CD8-positive, alpha-beta memory T cell (primary cell): ENCODE measurements around the gene EHD4. TPM values are rescaled to one million over a fixed set of nuclear protein-coding genes. Genes with fewer than 3 reads are reported as not detected.

Experiments
- CTCF ChIA-PET: fragments of 350-600 bp; sonication (Branson Sonifier 250); formaldehyde crosslinking; loops from one replicate; lab custom pipeline; 2021; ENCODE audit warnings: antibody characterized with exemption; lab: Charles Lee
- POLR2A ChIA-PET: fragments of 350-600 bp; sonication (Branson Sonifier 250); formaldehyde crosslinking; loops from one replicate; lab custom pipeline; 2021; ENCODE audit warnings: antibody characterized with exemption; lab: Charles Lee
- DNase-seq, 5 donors: peaks; one replicate each; pipeline versions ENCODE4 v3.0.0 to v3.0.0-alpha.2; 2020 to 2022; ENCODE audit warnings: mixed read lengths in 1 of 5
- H3K27ac ChIP-seq: one replicate; pipeline ENCODE4 v1.7.0; 2013; ENCODE audit warnings: low read depth, mild to moderate bottlenecking, low read length, moderate library complexity
- H3K27me3 ChIP-seq: 2 replicates; pipeline ENCODE4 v1.7.0; 2013; ENCODE audit warnings: low read length, mild to moderate bottlenecking; ENCODE audit not compliant: insufficient read depth, poor library complexity, severe bottlenecking
- H3K36me3 ChIP-seq: 2 replicates; pipeline ENCODE4 v1.7.0; 2013; ENCODE audit warnings: mild to moderate bottlenecking, low read length, moderate library complexity; ENCODE audit not compliant: insufficient read depth
- H3K4me1 ChIP-seq: 2 replicates; pipeline ENCODE4 v1.7.0; 2013; ENCODE audit warnings: mild to moderate bottlenecking, low read length, moderate library complexity; ENCODE audit not compliant: insufficient read depth
- H3K4me3 ChIP-seq: 2 replicates; pipeline ENCODE4 v1.7.0; 2013; ENCODE audit warnings: mild to moderate bottlenecking, low read length
- H3K9me3 ChIP-seq: 2 replicates; pipeline ENCODE4 v1.7.0; 2013; ENCODE audit warnings: mild to moderate bottlenecking, low read length
- H3K27ac Mint-ChIP-seq, 8 donors: one replicate each; pipeline ENCODE4 v1.8.0; 2020 to 2021; ENCODE audit warnings: mixed read lengths in 8 of 8, mild to moderate bottlenecking in 6 of 8, inconsistent platforms in 3 of 8, moderate library complexity in 3 of 8
- H3K27me3 Mint-ChIP-seq, 2 donors: one replicate each; pipeline ENCODE4 v1.8.0; 2020 to 2021; ENCODE audit warnings: mixed read lengths in 2 of 2, mild to moderate bottlenecking in 1 of 2, moderate library complexity in 1 of 2
- H3K36me3 Mint-ChIP-seq, 3 donors: one replicate each; pipeline ENCODE4 v1.8.0; 2020 to 2021; ENCODE audit warnings: mixed read lengths in 3 of 3, inconsistent platforms in 1 of 3, mild to moderate bottlenecking in 1 of 3
- H3K4me1 Mint-ChIP-seq, 3 donors: one replicate each; pipeline ENCODE4 v1.8.0; 2020 to 2021; ENCODE audit warnings: mixed read lengths in 3 of 3, inconsistent platforms in 1 of 3, mild to moderate bottlenecking in 1 of 3
- H3K4me3 Mint-ChIP-seq, 7 donors: one replicate each; pipeline ENCODE4 v1.8.0; 2020 to 2021; ENCODE audit warnings: mixed read lengths in 7 of 7, mild to moderate bottlenecking in 6 of 7, moderate library complexity in 4 of 7, inconsistent platforms in 2 of 7
- H3K9me3 Mint-ChIP-seq, 5 donors: one replicate each; pipeline ENCODE4 v1.8.0; 2020 to 2022; ENCODE audit warnings: mixed read lengths in 5 of 5, mild to moderate bottlenecking in 3 of 5, moderate library complexity in 2 of 5, inconsistent platforms in 1 of 5
- polyA plus RNA-seq: library from polyadenylated mRNA; unstranded; fragments of 300-500 nt; fragmentation: Illumina TruSeq; gene quantifications from one replicate; pipeline ENCODE4 v1.2.3, GENCODE V29; 2021
- total RNA-seq, 2 experiments: library from RNA; stranded (reverse); gene quantifications; one replicate each; pipeline ENCODE4 v1.2.3, GENCODE V29; 2021

Gene EHD4
- total and polyA plus RNA-seq, 3 experiments from 2014 or later = 11.2 to 26.4 (median 24.2) TPM

DNA sequence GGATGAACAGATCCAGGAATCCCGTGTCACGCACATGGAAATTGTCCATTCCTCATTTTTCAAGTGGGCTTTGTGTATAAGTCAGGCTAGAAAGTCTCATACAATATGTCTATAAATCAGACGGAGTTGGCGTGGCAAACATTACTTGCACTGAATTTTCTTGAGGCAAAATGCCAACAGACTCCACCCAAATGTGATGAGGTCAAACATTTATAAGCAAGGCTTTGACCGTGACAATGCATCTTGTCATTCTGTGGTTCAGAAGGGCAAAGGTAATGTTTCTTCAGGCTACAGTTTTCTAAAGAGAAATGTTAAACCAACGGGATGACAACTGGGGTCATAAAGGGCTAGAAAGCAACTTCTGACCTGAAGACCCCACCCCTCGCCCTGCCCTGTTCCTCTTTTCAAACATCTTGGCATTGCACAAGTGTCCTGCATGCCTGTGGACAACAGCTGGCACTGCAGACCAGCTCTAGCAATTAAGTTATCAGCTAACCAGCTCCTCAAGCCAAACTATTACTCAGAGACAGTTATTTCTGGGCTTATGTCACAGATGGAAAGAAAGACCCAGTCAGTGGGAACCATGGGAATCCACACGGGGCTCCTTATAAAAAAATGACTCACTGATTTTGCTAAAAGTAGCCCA, 42.0 kb downstream of the EHD4 start:
- no peak overlapping the region for H3K4me3 ChIP-seq
- Mint-ChIP-seq H3K27me3 (no peaks in the 10 kb centered on the region), H3K4me3 (no peak overlapping the region), H3K4me1 (peaks cover 27 to 42% (median 37%) of the 10 kb centered on the region in 3 donors), H3K9me3 (no peaks in the 10 kb centered on the region), H3K27ac (peak overlapping the region in 1 of 8 donors; percentile 72), H3K36me3 (peaks cover 0 to 6% (median 1%) of the 10 kb centered on the region in 3 donors)
- peaks cover 38% of the 10 kb centered on the region for H3K4me1 ChIP-seq
- H3K27me3 ChIP-seq = no peaks in the 10 kb centered on the region
- H3K9me3 ChIP-seq = no peaks in the 10 kb centered on the region
- CTCF ChIA-PET = interaction anchor here (1.6 kb wide), 1 partner anchor 40 kb away, joined by 3 read pairs; no protein-coding TSS in a partner anchor
- H3K36me3 ChIP-seq = no peaks in the 10 kb centered on the region
- no peak overlapping the region for H3K27ac ChIP-seq
- POLR2A ChIA-PET = no interaction called here
- DNase-seq = no peak

DNA sequence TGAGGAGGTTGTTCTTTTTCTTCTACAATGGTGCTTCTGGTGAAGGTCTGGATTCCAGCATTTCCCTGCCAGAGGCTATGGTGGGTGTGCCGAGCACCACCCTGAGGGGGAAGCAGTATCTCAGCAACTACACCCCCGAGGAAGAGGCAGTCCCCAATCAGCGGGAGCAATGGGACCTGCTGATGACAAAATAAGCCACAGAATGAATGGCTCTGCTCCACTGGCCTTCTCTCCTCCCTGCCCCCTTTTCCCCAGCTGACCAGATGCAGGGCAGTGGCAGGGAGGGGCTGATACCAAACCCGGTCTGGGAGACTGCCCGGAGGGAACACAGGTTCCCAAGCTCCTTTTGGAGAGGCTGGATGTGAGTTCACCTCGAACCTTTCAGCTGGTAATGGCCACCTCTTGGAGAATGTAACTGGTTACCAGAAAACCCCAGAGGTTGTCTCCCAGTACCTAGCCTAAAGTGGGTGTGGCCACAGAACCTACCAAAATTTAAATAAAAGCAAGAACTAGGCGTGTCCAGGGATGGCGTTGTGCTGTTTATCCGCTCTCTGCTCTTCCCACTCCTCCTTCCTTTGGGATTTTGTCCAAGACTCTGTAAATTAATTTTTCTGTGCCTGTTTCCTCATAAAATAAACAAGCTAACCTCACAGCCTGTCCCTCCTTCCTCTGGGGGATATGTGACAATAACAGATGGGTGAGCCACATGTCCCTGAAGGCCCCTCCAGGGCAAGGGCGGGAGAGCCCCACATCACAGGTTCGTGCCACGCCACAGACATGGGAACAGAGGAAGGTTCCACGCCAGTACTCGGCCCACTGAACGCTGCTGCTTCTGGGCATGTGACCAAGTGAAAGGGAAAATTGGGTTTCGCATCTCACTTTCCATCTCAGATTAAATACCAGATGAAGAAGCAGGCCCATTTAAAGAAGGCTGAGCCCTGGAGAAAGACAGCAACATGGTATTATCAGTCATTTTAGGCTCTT, 43.4 kb downstream of the EHD4 start:
- DNase-seq = peak in 1 of 5 donors; percentile 13
- Mint-ChIP-seq H3K27ac (peak overlapping the region in 2 of 8 donors; percentile 36 to 38), H3K4me3 (no peak overlapping the region), H3K4me1 (peaks cover 14 to 29% (median 23%) of the 10 kb centered on the region in 3 donors), H3K27me3 (no peaks in the 10 kb centered on the region), H3K36me3 (peaks cover 0 to 14% (median 1%) of the 10 kb centered on the region in 3 donors), H3K9me3 (no peaks in the 10 kb centered on the region)
- Histone ChIP-seq H3K36me3 (no peaks in the 10 kb centered on the region), H3K4me1 (peaks cover 24% of the 10 kb centered on the region), H3K4me3 (no peak overlapping the region), H3K27me3 (no peaks in the 10 kb centered on the region), H3K9me3 (no peaks in the 10 kb centered on the region), H3K27ac (no peak overlapping the region)
- CTCF ChIA-PET = no interaction called here
- POLR2A ChIA-PET = no interaction called here

DNA sequence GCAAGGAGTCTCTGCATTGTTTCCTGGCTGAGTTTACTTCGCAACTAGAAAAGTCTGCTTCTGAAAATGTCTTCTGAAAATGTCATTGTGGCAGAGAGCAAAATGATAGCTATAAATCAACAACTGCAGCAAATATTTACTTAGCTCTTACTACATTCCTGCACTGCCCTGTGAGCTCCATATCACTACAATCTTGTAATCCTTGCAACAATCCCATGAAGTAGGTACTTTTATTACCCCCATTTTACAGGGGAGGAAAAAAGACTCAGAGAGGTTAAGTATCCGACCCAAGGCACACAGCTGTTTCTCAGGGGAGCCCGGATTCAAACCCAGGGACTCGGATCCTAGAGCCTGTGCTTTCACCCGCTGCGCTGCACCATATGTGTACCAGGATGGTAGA, 44.3 kb downstream of the EHD4 start:
- Mint-ChIP-seq H3K27ac (peak overlapping the region in 1 of 8 donors; percentile 29), H3K4me3 (no peak overlapping the region), H3K4me1 (peaks cover 12 to 21% (median 15%) of the 10 kb centered on the region in 3 donors), H3K9me3 (no peaks in the 10 kb centered on the region), H3K27me3 (no peaks in the 10 kb centered on the region), H3K36me3 (peaks cover 0 to 21% (median 1%) of the 10 kb centered on the region in 3 donors)
- POLR2A ChIA-PET = no interaction called here
- H3K27me3 ChIP-seq = no peaks in the 10 kb centered on the region
- CTCF ChIA-PET = no interaction called here
- peaks cover 16% of the 10 kb centered on the region for H3K4me1 ChIP-seq
- no peak overlapping the region for H3K4me3 ChIP-seq
- no peaks in the 10 kb centered on the region for H3K36me3 ChIP-seq
- DNase-seq = no peak
- H3K27ac ChIP-seq = no peak overlapping the region
- H3K9me3 ChIP-seq = no peaks in the 10 kb centered on the region

DNA sequence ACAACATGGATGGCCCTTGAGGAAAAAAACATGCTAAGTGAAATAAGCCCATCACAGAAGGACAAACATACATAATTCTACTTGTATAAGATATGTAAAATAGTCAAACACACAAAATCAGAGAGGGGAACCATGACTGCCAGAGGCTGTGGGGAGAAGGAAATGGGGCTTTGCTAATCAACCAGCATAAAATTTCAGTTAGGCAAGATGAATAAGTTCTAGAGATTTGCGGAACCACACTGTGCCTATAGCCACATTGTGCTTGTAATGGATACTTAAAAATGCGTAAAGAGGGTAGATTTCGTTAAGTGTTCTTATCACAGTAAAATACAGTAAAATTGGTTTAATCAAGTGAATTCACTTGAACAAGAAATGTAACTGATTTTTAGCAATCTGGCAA, 44.8 kb downstream of the EHD4 start:
- H3K9me3 ChIP-seq = no peaks in the 10 kb centered on the region
- Mint-ChIP-seq H3K27me3 (no peaks in the 10 kb centered on the region), H3K36me3 (peaks cover 0 to 27% (median 1%) of the 10 kb centered on the region in 3 donors), H3K9me3 (no peaks in the 10 kb centered on the region), H3K27ac (peak overlapping the region in 4 of 8 donors; percentile 2 to 40 (median 14)), H3K4me1 (peaks cover 11 to 19% (median 18%) of the 10 kb centered on the region in 3 donors), H3K4me3 (no peak overlapping the region)
- no peaks in the 10 kb centered on the region for H3K36me3 ChIP-seq
- H3K4me1 ChIP-seq = peaks cover 13% of the 10 kb centered on the region
- no peak overlapping the region for H3K4me3 ChIP-seq
- no peak overlapping the region for H3K27ac ChIP-seq
- DNase-seq = no peak
- ChIA-PET POLR2A (no interaction called here), CTCF (no interaction called here)
- H3K27me3 ChIP-seq = no peaks in the 10 kb centered on the region

DNA sequence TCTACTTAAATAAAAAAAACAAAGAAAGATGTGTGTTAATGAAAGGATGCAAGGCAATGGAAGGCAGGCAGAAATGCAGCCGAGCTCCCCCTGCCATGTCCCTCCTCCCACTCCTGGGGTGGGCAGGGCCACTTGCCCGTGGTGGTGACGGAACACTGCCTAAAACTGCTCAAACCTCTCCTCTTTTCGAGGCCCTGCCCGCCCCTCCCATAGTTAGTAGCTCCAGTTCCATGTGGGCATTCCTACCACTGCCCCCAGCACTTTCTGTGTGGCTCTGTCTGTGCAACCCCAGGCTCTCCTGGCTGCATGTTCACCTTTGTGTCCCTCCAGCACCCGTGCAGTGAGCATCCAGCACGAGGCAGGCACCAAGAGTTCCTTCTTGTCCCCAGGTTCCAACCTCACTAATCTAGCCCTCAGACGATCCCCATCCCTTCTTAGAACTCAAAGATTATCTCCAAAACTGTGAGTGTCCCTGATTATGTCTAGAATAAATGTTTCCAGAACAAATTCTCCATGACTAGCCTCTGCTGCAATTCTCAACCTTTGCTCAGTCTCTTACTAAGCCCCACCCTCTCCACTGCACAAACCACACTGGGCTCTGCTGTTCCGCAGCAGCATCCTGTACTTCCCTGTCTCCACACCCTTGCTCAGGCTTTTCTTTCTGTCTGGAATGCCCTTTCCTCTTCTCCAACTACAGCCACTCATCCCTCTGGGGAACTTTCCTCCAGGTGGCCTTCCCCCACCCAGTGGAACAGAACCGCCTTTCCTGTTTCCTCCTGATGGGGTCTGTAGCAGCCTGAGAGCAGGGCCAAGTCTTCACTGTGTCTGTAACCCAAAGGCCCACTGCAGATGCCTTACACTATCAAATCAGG, 45.9 kb downstream of the EHD4 start:
- peaks cover 0 to 28% (median 4%) of the 10 kb centered on the region in 3 donors for H3K36me3 Mint-ChIP-seq
- no peaks in the 10 kb centered on the region for H3K27me3 ChIP-seq
- no peaks in the 10 kb centered on the region for H3K36me3 ChIP-seq
- H3K4me3 ChIP-seq = no peak overlapping the region
- H3K4me1 ChIP-seq = peaks cover 13% of the 10 kb centered on the region
- H3K27ac ChIP-seq = no peak overlapping the region
- peak overlapping the region in 3 of 7 donors; percentile 26 to 63 (median 51) for H3K4me3 Mint-ChIP-seq
- POLR2A ChIA-PET = no interaction called here
- DNase-seq = no peak
- CTCF ChIA-PET = interaction anchor here (2.0 kb wide), 1 partner anchor 24 kb away, joined by 7 read pairs; no protein-coding TSS in a partner anchor
- no peaks in the 10 kb centered on the region for H3K9me3 ChIP-seq
- H3K9me3 Mint-ChIP-seq = no peaks in the 10 kb centered on the region
- no peaks in the 10 kb centered on the region for H3K27me3 Mint-ChIP-seq
- H3K27ac Mint-ChIP-seq = peak overlapping the region; percentile 6 to 92 (median 58)
- peaks cover 11 to 21% (median 19%) of the 10 kb centered on the region in 3 donors for H3K4me1 Mint-ChIP-seq

DNA sequence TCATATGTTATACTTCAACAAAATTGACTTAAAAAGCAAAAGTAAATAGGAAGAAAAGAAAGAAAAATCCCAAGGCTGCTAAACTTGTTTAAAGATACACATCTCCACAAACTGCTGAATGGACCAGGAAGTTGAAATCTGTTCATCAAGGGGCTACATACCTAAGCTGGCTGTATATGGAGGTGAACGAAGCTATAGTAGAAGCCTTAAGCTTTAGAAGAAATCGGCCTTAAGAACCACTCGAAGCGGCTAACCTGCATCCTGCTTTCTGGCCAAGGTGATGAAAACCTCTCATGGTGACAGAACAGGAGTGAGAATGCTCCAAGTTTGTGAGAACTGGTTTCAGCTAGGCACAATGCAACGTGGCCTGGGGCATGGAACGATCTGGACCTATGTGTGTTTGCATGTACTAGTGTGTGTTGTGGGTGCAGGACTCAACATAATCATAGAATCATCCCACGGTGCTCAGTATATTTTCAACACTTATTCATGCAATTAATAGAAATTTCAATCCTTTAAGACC, 47.2 kb downstream of the EHD4 start:
- peaks cover 0 to 31% (median 4%) of the 10 kb centered on the region in 3 donors for H3K36me3 Mint-ChIP-seq
- peak overlapping the region in 2 of 8 donors; percentile 17 to 29 for H3K27ac Mint-ChIP-seq
- no peaks in the 10 kb centered on the region for H3K27me3 Mint-ChIP-seq
- CTCF ChIA-PET = interaction anchor here (1.1 to 2.0 kb wide), 2 partner anchors 12 to 22 kb away, joined by 4 to 7 read pairs; no protein-coding TSS in a partner anchor
- no peak overlapping the region for H3K27ac ChIP-seq
- H3K9me3 Mint-ChIP-seq = no peaks in the 10 kb centered on the region
- no peak overlapping the region for H3K4me3 Mint-ChIP-seq
- no peak for DNase-seq
- H3K4me3 ChIP-seq = no peak overlapping the region
- peaks cover 13% of the 10 kb centered on the region for H3K4me1 ChIP-seq
- H3K9me3 ChIP-seq = no peaks in the 10 kb centered on the region
- POLR2A ChIA-PET = no interaction called here
- no peaks in the 10 kb centered on the region for H3K27me3 ChIP-seq
- H3K36me3 ChIP-seq = no peaks in the 10 kb centered on the region
- peaks cover 11 to 21% (median 19%) of the 10 kb centered on the region in 3 donors for H3K4me1 Mint-ChIP-seq

DNA sequence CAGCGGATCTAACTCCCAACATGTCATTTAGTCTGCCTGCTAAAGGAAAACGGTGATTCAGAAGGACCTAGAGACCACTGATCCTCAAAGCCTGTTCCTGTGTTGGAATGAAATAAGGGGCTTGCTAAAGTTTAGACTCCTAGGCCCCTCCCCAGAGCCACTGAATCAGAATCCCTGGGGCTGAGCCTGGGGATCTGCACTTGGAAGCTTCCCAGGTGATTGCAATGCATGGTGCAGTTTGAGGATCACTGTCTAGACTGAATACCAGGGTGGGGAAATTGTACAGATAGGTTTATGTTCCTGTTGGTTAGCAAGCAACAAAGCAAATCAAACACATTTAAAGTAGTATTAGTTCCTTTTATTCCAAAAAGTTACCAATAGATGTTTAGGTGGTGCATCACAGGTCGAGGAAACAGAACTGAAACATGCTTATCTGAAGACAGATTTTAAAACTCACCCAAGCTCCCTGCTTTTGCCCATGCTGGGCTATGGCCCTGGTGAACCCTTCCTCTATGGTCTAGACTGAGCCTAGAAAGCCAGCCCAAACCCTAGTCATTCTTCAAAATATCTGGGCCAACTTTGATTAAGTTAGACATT, 48.9 kb downstream of the EHD4 start:
- H3K9me3 Mint-ChIP-seq = no peaks in the 10 kb centered on the region
- H3K27me3 ChIP-seq = no peaks in the 10 kb centered on the region
- peaks cover 10% of the 10 kb centered on the region for H3K36me3 ChIP-seq
- no peak overlapping the region for H3K4me3 Mint-ChIP-seq
- H3K4me3 ChIP-seq = no peak overlapping the region
- H3K36me3 Mint-ChIP-seq = peaks cover 0 to 46% (median 4%) of the 10 kb centered on the region in 3 donors
- no peak overlapping the region for H3K27ac ChIP-seq
- no peak for DNase-seq
- H3K9me3 ChIP-seq = no peaks in the 10 kb centered on the region
- peaks cover 0 to 3% of the 10 kb centered on the region in 2 donors for H3K27me3 Mint-ChIP-seq
- ChIA-PET CTCF (interaction anchor here (0.8 to 1.0 kb wide), 2 partner anchors 10 to 114 kb away, joined by 3 read pairs; no protein-coding TSS in a partner anchor), POLR2A (no interaction called here)
- peaks cover 11 to 21% (median 19%) of the 10 kb centered on the region in 3 donors for H3K4me1 Mint-ChIP-seq
- H3K27ac Mint-ChIP-seq = peak overlapping the region in 1 of 8 donors; percentile 70
- H3K4me1 ChIP-seq = peaks cover 13% of the 10 kb centered on the region
